Lower leg skin (tissue), 3 donors: Measurements from ENCODE around the gene ZNF106.

Experiments used
- CTCF ChIP-seq, 3 donors: fragments of 450-650 bp; IDR thresholded peaks; one replicate each; pipeline ENCODE4 v1.5.1; 2016; ENCODE audit warnings: antibody characterized with exemption in 3 of 3, mild to moderate bottlenecking in 3 of 3, moderate library complexity in 2 of 3
- POLR2A ChIP-seq, 2 donors: fragments of 450-650 bp; IDR thresholded peaks; one replicate each; pipeline ENCODE4 v1.6.1; 2016 to 2017; ENCODE audit warnings: antibody characterized with exemption in 2 of 2, mild to moderate bottlenecking in 1 of 2, moderate library complexity in 1 of 2

DNA sequence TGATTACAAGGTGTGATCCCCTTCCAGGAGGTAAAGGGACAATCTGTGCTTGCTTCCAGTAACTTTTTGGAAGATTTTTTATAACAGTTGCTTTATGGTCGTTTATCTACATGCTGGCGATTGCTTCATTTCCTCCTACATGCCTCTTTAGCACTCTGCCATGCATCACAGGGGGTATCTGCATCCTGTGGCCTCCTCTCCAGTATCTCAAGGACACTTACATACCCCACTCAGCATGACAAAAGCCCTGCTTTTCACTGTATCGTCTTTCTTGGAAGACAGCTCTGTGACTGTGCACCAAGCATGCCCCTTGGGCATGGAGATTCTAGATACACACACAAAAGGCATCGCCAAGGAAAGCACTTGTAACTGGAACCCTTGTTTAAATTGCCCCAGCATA lies 106.3 kb downstream of the ZNF106 start:
- TF ChIP-seq CTCF (IDR thresholded peaks at IDR 0.05) (no peak), POLR2A (IDR thresholded peaks at IDR 0.05) (no peak)
